ENCODE results near the gene DHRS2.

GRCh38 chr14:23588884-23589598, 47.1 kb upstream of the DHRS2 start:
- TF ChIP-seq CTCF (conservative IDR thresholded peaks at IDR 0.05; ENCODE audit: low read length) = peak; percentile 84
- no peak for TF ChIP-seq EZH2phosphoT487 (IDR thresholded peaks at IDR 0.05; ENCODE audit: borderline replicate concordance, low read depth, low read length)

All from OCI-LY7 (cell line).